Choroid plexus epithelial cell (primary cell): ENCODE results near the gene ZNF142.
A peak's percentile ranks its signal among the peaks of the same experiment; 100 is the strongest.

Source experiments
- DNase-seq: peaks from one replicate; pipeline ENCODE4 v3.0.0-alpha.2; 2010; ENCODE audit warnings: low read depth
- H3K4me3 ChIP-seq: 2 replicates; pipeline ENCODE4 v1.5.1; 2011; ENCODE audit warnings: low read depth, mild to moderate bottlenecking, control low read depth, low read length, moderate library complexity
- TF ChIP-seq, protein P1 (sequence below): conservative IDR thresholded peaks from 2 replicates; pipeline ENCODE4 v1.5.1; 2011; ENCODE audit warnings: low read depth, mild to moderate bottlenecking, control low read depth, inconsistent platforms, low read length, moderate library complexity

ZNF142 gene

DNA sequence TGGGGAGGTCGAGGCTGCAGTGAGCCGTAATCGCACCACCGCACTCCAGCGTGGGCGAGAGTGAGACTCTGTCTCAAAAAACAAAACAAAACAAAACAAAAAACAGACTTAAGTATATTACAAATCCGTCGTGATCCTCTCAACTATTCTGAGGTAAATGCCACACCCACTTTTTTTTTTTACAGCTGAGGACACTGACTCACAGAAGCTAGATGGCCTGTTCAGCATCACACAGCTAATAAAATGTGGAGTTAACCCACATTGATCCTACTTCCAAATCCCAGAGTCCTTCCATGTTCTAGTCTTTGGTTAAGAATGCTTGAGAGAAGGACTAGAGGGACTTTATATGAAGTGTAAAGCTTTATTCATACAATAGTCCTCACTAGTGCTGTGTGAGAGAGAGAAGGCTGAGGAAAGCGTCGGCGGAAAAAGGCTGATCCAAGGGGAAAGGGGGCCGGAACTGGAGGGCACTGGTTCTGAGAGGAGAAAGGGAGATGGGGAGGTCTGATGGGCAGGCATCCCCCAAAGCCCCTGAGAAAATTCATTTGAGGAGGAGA, 11.8 kb upstream of the ZNF142 start:
- TF ChIP-seq, protein P1, sequence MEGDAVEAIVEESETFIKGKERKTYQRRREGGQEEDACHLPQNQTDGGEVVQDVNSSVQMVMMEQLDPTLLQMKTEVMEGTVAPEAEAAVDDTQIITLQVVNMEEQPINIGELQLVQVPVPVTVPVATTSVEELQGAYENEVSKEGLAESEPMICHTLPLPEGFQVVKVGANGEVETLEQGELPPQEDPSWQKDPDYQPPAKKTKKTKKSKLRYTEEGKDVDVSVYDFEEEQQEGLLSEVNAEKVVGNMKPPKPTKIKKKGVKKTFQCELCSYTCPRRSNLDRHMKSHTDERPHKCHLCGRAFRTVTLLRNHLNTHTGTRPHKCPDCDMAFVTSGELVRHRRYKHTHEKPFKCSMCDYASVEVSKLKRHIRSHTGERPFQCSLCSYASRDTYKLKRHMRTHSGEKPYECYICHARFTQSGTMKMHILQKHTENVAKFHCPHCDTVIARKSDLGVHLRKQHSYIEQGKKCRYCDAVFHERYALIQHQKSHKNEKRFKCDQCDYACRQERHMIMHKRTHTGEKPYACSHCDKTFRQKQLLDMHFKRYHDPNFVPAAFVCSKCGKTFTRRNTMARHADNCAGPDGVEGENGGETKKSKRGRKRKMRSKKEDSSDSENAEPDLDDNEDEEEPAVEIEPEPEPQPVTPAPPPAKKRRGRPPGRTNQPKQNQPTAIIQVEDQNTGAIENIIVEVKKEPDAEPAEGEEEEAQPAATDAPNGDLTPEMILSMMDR: no peak
- peak; percentile 18 for DNase-seq
- H3K4me3 ChIP-seq: peak overlapping the region; percentile 98

DNA sequence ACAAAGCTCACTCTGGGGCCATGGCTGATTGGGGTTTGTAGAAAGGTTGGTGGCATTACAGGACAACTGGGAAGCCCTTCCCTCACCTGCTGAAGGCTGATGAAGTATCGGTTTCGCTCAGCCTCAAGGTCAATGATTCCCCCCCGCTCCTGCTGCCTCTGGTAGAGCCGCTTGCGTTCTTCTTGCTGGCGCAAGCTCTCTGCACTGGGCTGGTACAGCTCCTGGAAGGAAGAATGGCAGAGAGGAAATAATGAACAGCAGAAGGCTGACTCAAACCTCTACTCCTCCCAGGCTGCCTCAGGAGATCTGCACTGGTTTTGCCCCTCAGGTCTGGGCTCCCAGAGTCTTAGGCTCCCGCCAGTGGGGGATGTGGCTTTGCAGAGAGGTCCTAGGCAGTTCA, 5.2 kb upstream of the ZNF142 start:
- DNase-seq: no peak
- H3K4me3 ChIP-seq: no peak overlapping the region
- TF ChIP-seq, protein P1: no peak

DNA sequence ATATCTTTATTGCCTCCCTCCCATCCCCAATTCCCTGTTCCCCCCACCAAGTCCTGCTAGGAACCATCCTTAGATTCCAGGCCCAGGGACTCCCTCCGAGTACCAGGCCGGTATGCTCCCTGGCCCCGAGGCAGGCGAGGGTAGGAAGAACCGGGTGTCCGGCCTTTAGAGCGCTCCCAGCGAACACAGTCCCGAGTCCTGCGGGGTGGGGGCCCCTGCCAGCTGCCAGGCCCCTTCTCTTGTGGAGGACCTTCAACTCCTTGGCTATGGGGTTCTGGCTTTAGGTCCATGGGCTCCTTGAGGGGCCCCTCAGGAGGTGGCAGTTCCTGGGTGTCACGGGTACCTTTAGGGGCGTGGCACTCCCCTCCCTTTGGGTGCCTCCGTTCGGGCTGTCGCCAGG, 4.5 kb upstream of the ZNF142 start:
- TF ChIP-seq, protein P1: no peak
- no peak overlapping the region for H3K4me3 ChIP-seq
- no peak for DNase-seq

DNA sequence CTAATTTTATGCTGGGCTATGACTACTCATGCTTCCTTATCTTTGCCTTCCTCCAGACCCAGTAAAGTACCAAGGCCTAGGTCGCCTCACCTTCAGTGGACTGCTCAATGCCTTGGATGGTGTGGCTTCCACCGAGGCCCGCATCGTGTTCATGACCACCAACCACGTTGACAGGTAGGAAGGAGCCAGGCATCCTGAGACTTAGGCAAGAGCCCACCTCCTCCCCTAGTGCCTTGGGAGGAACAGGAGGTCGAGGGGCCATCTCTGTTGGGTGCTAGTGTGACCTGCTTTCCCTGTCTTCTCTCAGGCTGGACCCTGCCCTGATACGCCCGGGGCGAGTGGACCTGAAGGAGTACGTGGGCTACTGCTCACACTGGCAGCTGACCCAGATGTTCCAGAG, 3.4 kb upstream of the ZNF142 start:
- no peak overlapping the region for H3K4me3 ChIP-seq
- TF ChIP-seq, protein P1: no peak
- no peak for DNase-seq

DNA sequence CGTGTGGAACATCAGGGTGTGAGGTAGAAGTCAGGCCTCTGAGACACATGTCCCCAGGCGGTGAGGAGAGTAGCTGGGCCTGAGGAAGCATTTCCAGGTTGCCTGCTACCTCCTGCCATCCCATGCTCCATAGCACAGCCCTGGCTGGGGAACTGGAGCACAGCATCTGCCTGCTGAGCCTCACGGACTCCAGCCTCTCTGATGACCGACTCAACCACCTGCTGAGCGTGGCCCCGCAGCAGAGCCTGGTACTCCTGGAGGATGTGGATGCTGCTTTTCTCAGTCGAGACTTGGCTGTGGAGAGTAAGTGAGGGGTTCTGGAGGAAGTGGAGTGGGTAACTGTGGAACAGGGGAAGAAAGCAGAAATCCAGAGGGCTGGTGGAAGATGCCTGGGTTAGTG, 3.0 kb upstream of the ZNF142 start:
- TF ChIP-seq, protein P1: no peak
- H3K4me3 ChIP-seq: no peak overlapping the region
- no peak for DNase-seq

DNA sequence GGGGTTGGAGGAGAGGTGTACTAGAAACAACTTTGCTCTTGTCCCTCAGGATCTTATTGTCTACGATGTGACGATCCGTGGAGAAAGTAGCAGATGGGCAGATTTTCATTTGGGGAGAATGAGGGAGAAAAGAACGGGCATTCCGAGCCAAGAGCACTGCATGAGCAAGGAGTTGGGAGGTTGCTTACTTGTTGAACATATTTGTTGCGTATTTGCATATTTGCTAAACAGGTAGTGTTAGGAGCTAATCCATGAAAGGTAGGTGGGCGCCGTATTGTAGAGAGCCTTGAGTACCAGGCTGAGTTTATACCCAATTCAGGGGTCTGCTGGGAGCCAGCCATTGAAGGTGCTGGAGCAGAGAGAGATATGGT, 550 bp upstream of the ZNF142 start:
- peak; percentile 8 for DNase-seq
- TF ChIP-seq, protein P1: no peak
- H3K4me3 ChIP-seq: peak overlapping the region; percentile 87

DNA sequence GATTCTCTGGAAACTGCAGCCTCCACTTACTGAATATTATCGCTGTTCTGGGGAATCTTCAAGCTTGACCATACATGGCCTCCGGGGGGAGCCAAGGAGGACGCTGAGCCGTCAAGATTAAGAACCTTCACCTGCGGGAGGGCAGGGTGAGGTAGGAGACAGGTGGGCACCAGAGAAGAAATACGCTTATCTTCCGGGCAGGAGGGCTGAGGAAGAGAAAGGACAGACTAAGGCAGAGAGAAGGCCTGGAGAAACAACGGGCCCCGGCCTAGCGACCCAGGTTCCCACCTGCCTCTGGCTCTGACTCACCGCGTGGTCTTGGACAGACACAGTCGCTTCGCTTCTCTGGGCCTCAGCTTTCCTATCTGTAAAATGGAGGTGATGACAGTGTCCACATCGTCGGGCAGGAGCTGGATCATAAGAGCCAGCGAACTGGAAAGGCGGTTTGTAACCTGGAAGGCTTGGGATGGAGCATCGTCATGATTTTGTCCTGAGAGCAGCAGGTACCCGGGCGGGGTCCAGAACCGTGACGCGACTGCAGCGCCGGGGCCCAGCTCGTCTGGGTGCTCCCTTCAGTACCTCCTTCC, 659 bp downstream of the ZNF142 start:
- DNase-seq: peak; percentile 65
- H3K4me3 ChIP-seq: peak overlapping the region; percentile 87
- TF ChIP-seq, protein P1: peak; percentile 75
